Measurements from ENCODE around the gene TULP1. TPM values are rescaled to one million over a fixed set of nuclear protein-coding genes. Genes with fewer than 3 reads are reported as not detected.

The TULP1 gene
- total RNA-seq, 1 experiment from 2014 or later: not detected

DNA sequence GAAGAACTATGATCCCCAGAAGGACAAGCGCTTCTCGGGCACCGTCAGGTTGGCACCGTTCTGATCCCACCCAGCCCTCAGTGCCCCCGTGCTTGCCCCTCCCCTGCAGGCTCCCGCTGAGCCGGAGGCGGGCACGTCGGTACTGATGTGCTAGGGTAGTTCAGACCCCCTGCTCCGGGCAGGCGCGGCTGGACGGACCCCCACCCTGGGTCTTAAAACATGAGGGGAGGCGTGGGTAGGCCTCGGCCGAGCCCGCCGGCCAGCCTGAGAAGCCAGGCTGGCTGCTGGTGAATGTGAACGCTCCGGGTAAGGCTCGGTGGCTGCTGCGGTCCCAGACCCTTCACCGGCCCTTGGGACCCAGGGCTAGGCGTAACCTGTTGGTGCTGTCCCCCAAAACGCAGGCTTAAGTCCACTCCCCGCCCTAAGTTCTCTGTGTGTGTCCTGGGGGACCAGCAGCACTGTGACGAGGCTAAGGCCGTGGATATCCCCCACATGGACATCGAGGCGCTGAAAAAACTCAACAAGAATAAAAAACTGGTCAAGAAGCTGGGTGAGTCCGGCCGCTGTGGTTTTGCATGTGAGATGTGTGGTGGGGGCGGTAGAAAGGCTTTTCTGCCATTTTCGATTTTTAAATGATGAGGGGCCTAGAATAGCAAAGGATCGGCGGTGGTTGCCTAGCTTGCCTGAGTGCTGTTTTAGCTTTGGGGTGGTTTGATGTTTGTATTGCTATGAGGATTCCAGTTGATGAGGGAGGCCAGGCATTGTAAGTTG lies 43.5 kb downstream of the TULP1 start:
- Histone ChIP-seq H3K79me1 (ENCODE audit: insufficient read depth, low read depth, low read length, poor library complexity, severe bottlenecking) (peaks cover 3% of the 10 kb centered on the region), H3K4me2 (ENCODE audit: insufficient read depth, insufficient read length, low read length) (peak overlapping the region; percentile 95), H3K4ac (ENCODE audit: low read depth, low read length) (no peak overlapping the region; the same call in 1 of the 2 replicates), H2AK5ac (ENCODE audit: insufficient read length, low read length) (no peak overlapping the region), H4K5ac (ENCODE audit: insufficient read length, low read depth, low read length) (no peak overlapping the region), H2BK5ac (ENCODE audit: insufficient read length, low read length) (no peak overlapping the region), H3K27ac (ENCODE audit: insufficient read length, low read depth, low read length) (peak overlapping the region; percentile 6), H3K4me1 (ENCODE audit: insufficient read depth, low read length) (peaks cover 3% of the 10 kb centered on the region; the same call in 1 of the 2 replicates), H2AFZ (ENCODE audit: low read length) (no peak overlapping the region), H2BK20ac (ENCODE audit: low read depth, low read length, poor library complexity, severe bottlenecking) (no peak overlapping the region), H3K56ac (ENCODE audit: insufficient read length, low read depth, low read length) (no peak overlapping the region), H2BK120ac (ENCODE audit: low read depth, low read length, poor library complexity, severe bottlenecking) (no peak overlapping the region), H2BK15ac (ENCODE audit: low read depth, low read length) (no peak overlapping the region), H3K9ac (ENCODE audit: extremely low read depth, insufficient read length, low read length) (peak overlapping the region; percentile 93), H4K91ac (ENCODE audit: insufficient read length, low read depth, low read length) (no peak overlapping the region), H3K14ac (ENCODE audit: insufficient read depth, low read length) (peak overlapping the region; percentile 94), H3K18ac (ENCODE audit: insufficient read length, low read depth, low read length) (peak overlapping the region; percentile 95), H3K23me2 (ENCODE audit: insufficient read length, low read depth, low read length, poor library complexity, severe bottlenecking) (peaks cover 15% of the 10 kb centered on the region), H3K27me3 (ENCODE audit: insufficient read depth, low read length) (no peaks in the 10 kb centered on the region), H3K9me3 (ENCODE audit: control insufficient read depth, low read depth, low read length) (no peaks in the 10 kb centered on the region), H3T11ph (ENCODE audit: low read length) (no peak overlapping the region), H2BK12ac (ENCODE audit: insufficient read length, low read depth, low read length) (no peak overlapping the region), H4K20me1 (ENCODE audit: control insufficient read depth, insufficient read depth, insufficient read length) (no peaks in the 10 kb centered on the region), H4K8ac (replicated peaks; ENCODE audit: insufficient read length, low read depth, low read length) (no peak overlapping the region), H3K23ac (ENCODE audit: insufficient read length, low read depth, low read length) (no peak overlapping the region), H3K79me2 (ENCODE audit: insufficient read depth, low read length) (peaks cover 19% of the 10 kb centered on the region; the same call in 1 of the 2 replicates)
- no CpG with 5 or more reads among the region's 37 CpGs for WGBS (ENCODE audit: extremely low coverage, insufficient read length, low lambda C conversion rate)
- TF ChIP-seq, protein P1, sequence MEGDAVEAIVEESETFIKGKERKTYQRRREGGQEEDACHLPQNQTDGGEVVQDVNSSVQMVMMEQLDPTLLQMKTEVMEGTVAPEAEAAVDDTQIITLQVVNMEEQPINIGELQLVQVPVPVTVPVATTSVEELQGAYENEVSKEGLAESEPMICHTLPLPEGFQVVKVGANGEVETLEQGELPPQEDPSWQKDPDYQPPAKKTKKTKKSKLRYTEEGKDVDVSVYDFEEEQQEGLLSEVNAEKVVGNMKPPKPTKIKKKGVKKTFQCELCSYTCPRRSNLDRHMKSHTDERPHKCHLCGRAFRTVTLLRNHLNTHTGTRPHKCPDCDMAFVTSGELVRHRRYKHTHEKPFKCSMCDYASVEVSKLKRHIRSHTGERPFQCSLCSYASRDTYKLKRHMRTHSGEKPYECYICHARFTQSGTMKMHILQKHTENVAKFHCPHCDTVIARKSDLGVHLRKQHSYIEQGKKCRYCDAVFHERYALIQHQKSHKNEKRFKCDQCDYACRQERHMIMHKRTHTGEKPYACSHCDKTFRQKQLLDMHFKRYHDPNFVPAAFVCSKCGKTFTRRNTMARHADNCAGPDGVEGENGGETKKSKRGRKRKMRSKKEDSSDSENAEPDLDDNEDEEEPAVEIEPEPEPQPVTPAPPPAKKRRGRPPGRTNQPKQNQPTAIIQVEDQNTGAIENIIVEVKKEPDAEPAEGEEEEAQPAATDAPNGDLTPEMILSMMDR (conservative IDR thresholded peaks at IDR 0.05): no peak
- peak overlapping the region; percentile 93 to 99 (median 98) for H3K27ac Mint-ChIP-seq
- DNase-seq: no peak
- peak overlapping the region; percentile 91 to 98 for H3K4me3 Mint-ChIP-seq
- H3K4me1 Mint-ChIP-seq: peaks cover 30 to 43% of the 10 kb centered on the region in 2 experiments
- H3K9me3 Mint-ChIP-seq: peaks cover 6 to 7% of the 10 kb centered on the region in 2 experiments; a peak in 4 of 5 replicates
- peaks cover 38 to 74% (median 71%) of the 10 kb centered on the region in 3 experiments for H3K36me3 Mint-ChIP-seq (ENCODE audit: insufficient read depth in 1 of 3, low read depth in 3 of 3)
- H3K27me3 Mint-ChIP-seq (ENCODE audit: low read depth): peaks cover 6% of the 10 kb centered on the region
